GM12873 (cell line): ENCODE data around the gene MSH5.

Experiments used
- CTCF ChIP-seq: IDR thresholded peaks from 2 replicates; pipeline ENCODE4 v1.5.1; 2012; ENCODE audit warnings: low read depth, mild to moderate bottlenecking, moderate library complexity, low read length, control low read depth; ENCODE audit not compliant: insufficient read depth; ENCODE audit errors: missing control alignments

The MSH5 gene

GRCh38 chr6:31782126-31782855, 42.5 kb downstream of the MSH5 start:
- TF ChIP-seq CTCF, result no peak

GRCh38 chr6:31784098-31784925, 44.5 kb downstream of the MSH5 start:
- no peak for TF ChIP-seq CTCF

GRCh38 chr6:31785475-31785874, 45.7 kb downstream of the MSH5 start:
- TF ChIP-seq CTCF, result no peak

GRCh38 chr6:31791324-31792089, 51.7 kb downstream of the MSH5 start:
- peak; percentile 81 for TF ChIP-seq CTCF

- no peak for TF ChIP-seq CTCF
These were observed 52.2 kb downstream of the MSH5 start for GRCh38 chr6:31792090-31792374.

- TF ChIP-seq CTCF, result no peak
These were observed 53.0 kb downstream of the MSH5 start for GRCh38 chr6:31792761-31793171.

GRCh38 chr6:31794294-31794865, 54.6 kb downstream of the MSH5 start:
- no peak for TF ChIP-seq CTCF
